ENCODE data around the gene SPON1. TPM values are rescaled to one million over a fixed set of nuclear protein-coding genes. Genes with fewer than 3 reads are reported as not detected.
"Not testable (repeated sequence)": the region's sequence is repeated elsewhere in the genome, so short reads cannot be mapped to it uniquely, and the experiment has no call there.

The SPON1 gene
- total RNA-seq, 1 donor, result 0.72 TPM

GRCh38 chr11:14248580-14248981 is 286.1 kb downstream of the SPON1 start:
- no peak overlapping the region for H3K4me3 ChIP-seq (ENCODE audit: insufficient read depth, low read length)

GRCh38 chr11:14249121-14249963 is 286.8 kb downstream of the SPON1 start:
- Histone ChIP-seq H3K9me3 (ENCODE audit: low read depth, low read length) (no peaks in the 10 kb centered on the region), H3K36me3 (ENCODE audit: insufficient read depth, low read length) (no peaks in the 10 kb centered on the region)

More at GRCh38 chr11:14248580-14248981, 286.1 kb downstream of the SPON1 start:
- TF ChIP-seq CTCF (IDR thresholded peaks at IDR 0.05; ENCODE audit: extremely low read depth, low read depth, low read length), result no peak
- no peak overlapping the region for H2AFZ ChIP-seq (ENCODE audit: low read length)
- H3K9me3 ChIP-seq (ENCODE audit: low read depth, low read length), result no peaks in the 10 kb centered on the region
- no peaks in the 10 kb centered on the region for H3K79me2 ChIP-seq (ENCODE audit: insufficient read depth, low read length)
- H3K27me3 ChIP-seq (ENCODE audit: insufficient read depth, low read length), result peaks cover 24% of the 10 kb centered on the region
- no peak overlapping the region for H3K27ac ChIP-seq (ENCODE audit: low read depth, low read length)
- DNase-seq (ENCODE audit: insufficient read length, low spot score, missing footprints), result no peak
- no peaks in the 10 kb centered on the region for H3K36me3 ChIP-seq (ENCODE audit: insufficient read depth, low read length)
- no peaks in the 10 kb centered on the region for H3K4me1 ChIP-seq (ENCODE audit: insufficient read depth, low read length)
- H4K20me1 ChIP-seq (ENCODE audit: insufficient read depth, low read length), result no peaks in the 10 kb centered on the region
- no peak overlapping the region for H3K4me2 ChIP-seq (ENCODE audit: insufficient read depth, low read length)

GRCh38 chr11:14251754-14252153 is 289.2 kb downstream of the SPON1 start:
- H3K9me3 ChIP-seq (ENCODE audit: low read depth, low read length), result no peaks in the 10 kb centered on the region
- H3K4me1 ChIP-seq (ENCODE audit: insufficient read depth, low read length), result no peaks in the 10 kb centered on the region
- H3K27ac ChIP-seq (ENCODE audit: low read depth, low read length), result no peak overlapping the region
- H3K4me3 ChIP-seq (ENCODE audit: insufficient read depth, low read length), result no peak overlapping the region
- DNase-seq (ENCODE audit: insufficient read length, low spot score, missing footprints), result no peak
- H2AFZ ChIP-seq (ENCODE audit: low read length), result no peak overlapping the region
- TF ChIP-seq CTCF (IDR thresholded peaks at IDR 0.05; ENCODE audit: extremely low read depth, low read depth, low read length), result no peak
- peaks cover 26% of the 10 kb centered on the region for H3K27me3 ChIP-seq (ENCODE audit: insufficient read depth, low read length)
- no peaks in the 10 kb centered on the region for H3K36me3 ChIP-seq (ENCODE audit: insufficient read depth, low read length)
- H3K79me2 ChIP-seq (ENCODE audit: insufficient read depth, low read length), result no peaks in the 10 kb centered on the region
- no peak overlapping the region for H3K4me2 ChIP-seq (ENCODE audit: insufficient read depth, low read length)
- no peaks in the 10 kb centered on the region for H4K20me1 ChIP-seq (ENCODE audit: insufficient read depth, low read length)

More at GRCh38 chr11:14249121-14249963, 286.8 kb downstream of the SPON1 start:
- Histone ChIP-seq H3K27ac (ENCODE audit: low read depth, low read length) (no peak overlapping the region), H4K20me1 (ENCODE audit: insufficient read depth, low read length) (no peaks in the 10 kb centered on the region), H2AFZ (ENCODE audit: low read length) (no peak overlapping the region), H3K4me2 (ENCODE audit: insufficient read depth, low read length) (no peak overlapping the region), H3K4me1 (ENCODE audit: insufficient read depth, low read length) (no peaks in the 10 kb centered on the region), H3K27me3 (ENCODE audit: insufficient read depth, low read length) (peaks cover 29% of the 10 kb centered on the region), H3K4me3 (ENCODE audit: insufficient read depth, low read length) (no peak overlapping the region), H3K79me2 (ENCODE audit: insufficient read depth, low read length) (no peaks in the 10 kb centered on the region)
- no peak for DNase-seq (ENCODE audit: insufficient read length, low spot score, missing footprints)
- TF ChIP-seq CTCF (IDR thresholded peaks at IDR 0.05; ENCODE audit: extremely low read depth, low read depth, low read length), result peak; percentile 90

GRCh38 chr11:14252501-14252900 is 290.0 kb downstream of the SPON1 start:
- H2AFZ ChIP-seq (ENCODE audit: low read length); H3K27ac ChIP-seq (ENCODE audit: low read depth, low read length); H3K4me2 ChIP-seq (ENCODE audit: insufficient read depth, low read length); DNase-seq (ENCODE audit: insufficient read length, low spot score, missing footprints); H3K79me2 ChIP-seq (ENCODE audit: insufficient read depth, low read length); H4K20me1 ChIP-seq (ENCODE audit: insufficient read depth, low read length); H3K4me1 ChIP-seq (ENCODE audit: insufficient read depth, low read length); H3K9me3 ChIP-seq (ENCODE audit: low read depth, low read length); H3K36me3 ChIP-seq (ENCODE audit: insufficient read depth, low read length); H3K4me3 ChIP-seq (ENCODE audit: insufficient read depth, low read length): not testable (repeated sequence)
- H3K27me3 ChIP-seq (ENCODE audit: insufficient read depth, low read length), result peaks cover 26% of the 10 kb centered on the region
